OCI-LY3 (cell line): Measurements from ENCODE around the gene MAB21L3.

Experiments used
- EZH2phosphoT487 ChIP-seq: fragments of 200-600 bp; shearing (Covaris generic); IDR thresholded peaks from 2 replicates; pipeline ENCODE4 v1.6.1; 2018; ENCODE audit warnings: antibody characterized with exemption, mixed run types, low read depth
- TF ChIP-seq, protein P1 (sequence below): fragments of 200-600, 300-600 bp; sonication (generic); IDR thresholded peaks from 2 replicates; pipeline ENCODE4 v1.5.1; 2014; ENCODE audit warnings: antibody characterized with exemption, low read length, low read depth

GRCh38 chr1:116152577-116152943 lies 41.4 kb downstream of the MAB21L3 start:
- TF ChIP-seq, protein P1, sequence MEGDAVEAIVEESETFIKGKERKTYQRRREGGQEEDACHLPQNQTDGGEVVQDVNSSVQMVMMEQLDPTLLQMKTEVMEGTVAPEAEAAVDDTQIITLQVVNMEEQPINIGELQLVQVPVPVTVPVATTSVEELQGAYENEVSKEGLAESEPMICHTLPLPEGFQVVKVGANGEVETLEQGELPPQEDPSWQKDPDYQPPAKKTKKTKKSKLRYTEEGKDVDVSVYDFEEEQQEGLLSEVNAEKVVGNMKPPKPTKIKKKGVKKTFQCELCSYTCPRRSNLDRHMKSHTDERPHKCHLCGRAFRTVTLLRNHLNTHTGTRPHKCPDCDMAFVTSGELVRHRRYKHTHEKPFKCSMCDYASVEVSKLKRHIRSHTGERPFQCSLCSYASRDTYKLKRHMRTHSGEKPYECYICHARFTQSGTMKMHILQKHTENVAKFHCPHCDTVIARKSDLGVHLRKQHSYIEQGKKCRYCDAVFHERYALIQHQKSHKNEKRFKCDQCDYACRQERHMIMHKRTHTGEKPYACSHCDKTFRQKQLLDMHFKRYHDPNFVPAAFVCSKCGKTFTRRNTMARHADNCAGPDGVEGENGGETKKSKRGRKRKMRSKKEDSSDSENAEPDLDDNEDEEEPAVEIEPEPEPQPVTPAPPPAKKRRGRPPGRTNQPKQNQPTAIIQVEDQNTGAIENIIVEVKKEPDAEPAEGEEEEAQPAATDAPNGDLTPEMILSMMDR = no peak
- no peak for TF ChIP-seq EZH2phosphoT487
